Stimulated activated memory B cell treated with anti-CD40 and anti-IgM and Interleukin-4, amounts not matched to agents 10 μg/mL and 1 μg/mL and 100 μg/mL, for 72 hours (primary cell): ENCODE results near the gene CRYAA.
A peak's percentile ranks its signal among the peaks of the same experiment; 100 is the strongest.
"Not testable (repeated sequence)": the region's sequence is repeated elsewhere in the genome, so short reads cannot be mapped to it uniquely, and the experiment has no call there.

Experiments used
- ATAC-seq: fragments of 150-1000 bp; cut with Tn5 transposase; 2 replicates; pipeline ENCODE4 v1.10.0; 2021
- H3K27ac Mint-ChIP-seq: one replicate; pipeline ENCODE4 v1.8.0; 2022; ENCODE audit warnings: mild to moderate bottlenecking, mixed read lengths
- H3K27me3 Mint-ChIP-seq: one replicate; pipeline ENCODE4 v1.8.0; 2022; ENCODE audit warnings: mixed read lengths
- H3K36me3 Mint-ChIP-seq: one replicate; pipeline ENCODE4 v1.8.0; 2022; ENCODE audit warnings: mixed read lengths
- H3K4me1 Mint-ChIP-seq: one replicate; pipeline ENCODE4 v1.8.0; 2022; ENCODE audit warnings: mixed read lengths
- H3K4me3 Mint-ChIP-seq: one replicate; pipeline ENCODE4 v1.8.0; 2022; ENCODE audit warnings: mild to moderate bottlenecking, moderate library complexity, mixed read lengths
- H3K9me3 Mint-ChIP-seq: one replicate; pipeline ENCODE4 v1.8.0; 2022; ENCODE audit warnings: mixed read lengths

CRYAA gene

DNA sequence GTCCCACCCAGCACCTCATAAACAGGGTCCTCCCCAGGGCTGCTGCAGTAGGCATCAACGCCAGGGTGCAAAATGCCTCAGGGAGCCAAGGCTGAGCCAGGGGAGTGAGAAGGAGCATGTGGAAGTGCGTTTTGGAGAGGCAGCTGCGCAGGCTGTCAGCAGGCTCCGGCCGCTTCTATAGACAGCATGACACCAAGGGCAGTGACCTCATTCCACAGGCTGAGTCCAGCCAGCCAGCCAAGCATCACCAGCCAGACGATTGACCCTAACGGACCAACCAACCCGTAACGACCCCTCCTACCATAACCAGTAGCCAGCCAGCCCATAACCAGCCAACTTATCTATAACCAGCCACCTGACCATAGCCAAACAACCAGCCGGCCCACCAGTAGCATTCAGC lies 1.1 kb downstream of the CRYAA start:
- H3K27me3 Mint-ChIP-seq, H3K27ac Mint-ChIP-seq, H3K4me3 Mint-ChIP-seq, H3K9me3 Mint-ChIP-seq, ATAC-seq, H3K4me1 Mint-ChIP-seq, H3K36me3 Mint-ChIP-seq: not testable (repeated sequence)

DNA sequence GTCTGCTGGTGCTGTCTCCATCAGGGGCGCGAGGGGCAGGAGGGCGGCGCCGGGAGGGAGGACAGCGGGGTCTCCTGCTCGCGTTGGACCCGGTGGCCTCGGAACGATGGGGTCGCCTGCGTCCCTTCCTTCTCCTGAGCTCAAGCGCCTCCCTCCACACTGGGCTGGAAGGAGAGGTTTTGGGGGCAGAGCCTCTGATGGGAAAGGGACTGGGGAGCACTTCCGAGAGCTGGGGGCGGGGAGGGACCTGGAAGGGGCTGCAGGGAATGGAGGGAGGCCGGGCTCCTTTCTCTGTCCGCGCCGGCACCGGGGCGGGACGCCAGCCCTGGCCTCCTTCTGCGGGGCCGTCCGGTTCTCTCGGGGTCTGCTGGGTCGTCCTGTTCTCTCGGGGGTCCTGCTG lies 4.0 kb downstream of the CRYAA start:
- not testable (repeated sequence) for H3K4me3 Mint-ChIP-seq, H3K27me3 Mint-ChIP-seq, H3K4me1 Mint-ChIP-seq, H3K9me3 Mint-ChIP-seq, H3K27ac Mint-ChIP-seq, H3K36me3 Mint-ChIP-seq, ATAC-seq

DNA sequence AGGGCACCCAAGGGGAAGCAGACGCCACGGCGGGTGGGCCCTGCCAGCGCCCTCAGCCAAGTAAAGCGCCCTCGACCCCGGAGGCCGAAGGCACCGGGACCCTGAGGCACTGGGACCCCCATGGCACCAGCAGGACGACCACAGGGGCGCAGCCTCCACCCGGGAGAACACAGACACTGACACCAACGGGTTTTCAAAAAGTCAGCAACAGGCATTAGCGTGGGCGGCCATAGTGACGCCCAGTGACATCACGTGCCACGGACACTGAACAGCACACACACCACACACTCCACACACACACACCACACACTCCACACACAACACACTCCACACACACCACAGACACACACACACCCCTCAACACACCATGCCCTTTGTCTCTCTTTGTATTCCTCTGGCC lies 4.6 kb downstream of the CRYAA start:
- not testable (repeated sequence) for H3K4me3 Mint-ChIP-seq, H3K36me3 Mint-ChIP-seq, H3K27me3 Mint-ChIP-seq, H3K9me3 Mint-ChIP-seq, ATAC-seq, H3K27ac Mint-ChIP-seq, H3K4me1 Mint-ChIP-seq

DNA sequence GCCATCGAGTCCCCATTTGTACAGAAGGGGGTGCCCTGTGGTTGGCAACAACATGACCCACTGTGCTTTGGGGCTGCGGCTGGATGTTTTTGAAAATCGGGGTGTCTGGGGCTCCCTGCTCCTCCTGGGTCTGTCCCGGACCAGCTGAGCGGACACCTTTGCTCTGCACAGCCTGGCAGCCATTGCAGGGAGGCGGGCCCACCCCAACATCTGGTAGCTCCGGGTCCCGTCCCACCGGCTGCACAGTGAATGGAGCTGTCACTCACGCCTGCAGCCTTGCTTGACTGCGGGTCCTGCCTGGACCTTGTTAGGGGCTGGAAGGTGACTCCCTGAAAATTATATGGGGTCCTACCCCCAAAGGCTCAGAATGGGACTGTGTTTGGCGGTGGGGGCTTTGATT lies 5.1 kb downstream of the CRYAA start:
- not testable (repeated sequence) for ATAC-seq, H3K27me3 Mint-ChIP-seq, H3K4me3 Mint-ChIP-seq, H3K27ac Mint-ChIP-seq, H3K36me3 Mint-ChIP-seq, H3K9me3 Mint-ChIP-seq, H3K4me1 Mint-ChIP-seq

DNA sequence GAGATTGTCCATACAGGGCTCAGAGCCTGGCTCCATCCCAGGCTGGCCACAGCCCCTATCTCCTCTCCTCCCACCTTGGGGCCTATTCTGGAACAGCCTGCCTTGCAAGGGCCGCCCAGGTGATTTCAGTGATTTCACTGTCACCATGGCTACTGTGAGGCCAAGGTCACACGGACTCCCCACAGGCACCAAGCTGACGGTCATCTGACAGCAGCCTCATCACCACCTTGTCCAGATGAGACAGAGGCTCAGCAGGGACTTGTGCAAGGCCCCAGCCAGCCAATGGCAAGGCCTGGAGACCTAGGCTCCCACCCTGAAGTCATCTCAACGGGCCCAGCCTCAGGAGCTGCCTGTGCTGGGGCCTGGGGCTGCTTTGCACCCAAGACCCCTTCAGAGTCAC lies 6.2 kb downstream of the CRYAA start:
- ATAC-seq: not testable (repeated sequence)

DNA sequence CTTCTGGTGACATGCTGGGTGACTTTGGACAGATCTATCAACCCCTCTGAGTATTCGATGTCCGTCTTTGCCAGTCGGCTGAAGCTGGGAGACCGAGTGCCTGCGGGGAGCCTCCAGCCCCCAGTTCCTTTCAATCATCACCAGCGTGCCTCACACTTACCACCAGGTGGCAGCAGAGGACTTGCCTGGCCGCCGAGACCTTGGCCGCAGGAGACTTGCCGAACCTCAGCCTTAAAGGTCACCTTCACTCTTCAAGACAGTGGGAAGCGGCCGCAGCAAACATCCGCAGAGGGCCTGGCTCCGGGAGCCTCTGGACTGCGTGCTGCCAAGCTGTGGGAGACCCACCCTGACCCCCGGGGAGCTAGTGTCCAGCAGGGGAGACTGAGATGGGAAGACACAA lies 7.8 kb downstream of the CRYAA start:
- H3K4me1 Mint-ChIP-seq, H3K4me3 Mint-ChIP-seq, H3K36me3 Mint-ChIP-seq, H3K9me3 Mint-ChIP-seq, H3K27ac Mint-ChIP-seq, H3K27me3 Mint-ChIP-seq: not testable (repeated sequence)
- ATAC-seq: peak; percentile 80

More for the DNA sequence above, 6.2 kb downstream of the CRYAA start:
- not testable (repeated sequence) for H3K9me3 Mint-ChIP-seq, H3K36me3 Mint-ChIP-seq, H3K4me3 Mint-ChIP-seq, H3K27me3 Mint-ChIP-seq, H3K4me1 Mint-ChIP-seq, H3K27ac Mint-ChIP-seq

DNA sequence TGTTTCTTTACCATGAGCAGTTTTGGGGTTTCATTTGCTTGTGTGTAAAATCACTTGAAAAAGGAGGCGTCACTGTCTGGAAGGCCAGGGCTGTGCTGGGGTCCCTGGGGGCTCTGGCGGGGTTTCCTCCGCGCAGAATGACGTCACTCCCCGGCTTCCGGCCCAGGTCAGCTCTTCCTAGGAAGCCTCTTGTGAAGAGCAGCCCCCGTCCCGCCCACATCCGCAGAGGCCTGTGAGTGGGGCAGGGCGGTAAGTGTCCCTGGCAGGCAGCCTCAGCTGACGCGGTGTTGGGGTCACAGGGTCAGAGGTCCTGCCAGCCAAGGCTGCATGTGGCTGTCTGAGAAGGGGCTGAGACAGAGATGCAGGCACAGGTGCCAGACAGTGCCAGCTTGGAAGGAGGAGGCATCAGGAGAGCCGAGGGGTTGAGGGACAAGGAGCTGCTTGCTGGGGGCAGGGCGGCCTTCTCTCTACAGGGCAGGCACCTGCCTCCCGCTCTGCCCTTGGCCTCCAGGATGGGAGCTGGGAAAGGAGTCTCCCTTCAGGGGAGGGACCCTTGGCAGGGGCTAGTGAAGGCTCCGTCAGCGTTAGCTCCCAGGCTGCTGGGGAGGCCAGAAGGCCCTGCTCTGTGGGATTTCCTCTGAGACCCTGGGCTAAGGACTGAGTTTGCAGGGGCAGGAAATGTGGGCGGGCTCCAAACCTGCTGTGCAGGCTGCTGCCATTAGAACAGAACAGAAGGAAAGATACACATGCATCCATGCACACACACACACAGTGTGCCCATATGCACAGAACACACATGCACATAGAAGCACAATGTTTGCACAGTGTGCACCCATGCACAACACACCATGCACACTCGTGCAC lies 8.5 kb downstream of the CRYAA start:
- not testable (repeated sequence) for H3K4me1 Mint-ChIP-seq, H3K27ac Mint-ChIP-seq, H3K36me3 Mint-ChIP-seq, H3K27me3 Mint-ChIP-seq, H3K9me3 Mint-ChIP-seq, H3K4me3 Mint-ChIP-seq
- ATAC-seq: peak; percentile 91

DNA sequence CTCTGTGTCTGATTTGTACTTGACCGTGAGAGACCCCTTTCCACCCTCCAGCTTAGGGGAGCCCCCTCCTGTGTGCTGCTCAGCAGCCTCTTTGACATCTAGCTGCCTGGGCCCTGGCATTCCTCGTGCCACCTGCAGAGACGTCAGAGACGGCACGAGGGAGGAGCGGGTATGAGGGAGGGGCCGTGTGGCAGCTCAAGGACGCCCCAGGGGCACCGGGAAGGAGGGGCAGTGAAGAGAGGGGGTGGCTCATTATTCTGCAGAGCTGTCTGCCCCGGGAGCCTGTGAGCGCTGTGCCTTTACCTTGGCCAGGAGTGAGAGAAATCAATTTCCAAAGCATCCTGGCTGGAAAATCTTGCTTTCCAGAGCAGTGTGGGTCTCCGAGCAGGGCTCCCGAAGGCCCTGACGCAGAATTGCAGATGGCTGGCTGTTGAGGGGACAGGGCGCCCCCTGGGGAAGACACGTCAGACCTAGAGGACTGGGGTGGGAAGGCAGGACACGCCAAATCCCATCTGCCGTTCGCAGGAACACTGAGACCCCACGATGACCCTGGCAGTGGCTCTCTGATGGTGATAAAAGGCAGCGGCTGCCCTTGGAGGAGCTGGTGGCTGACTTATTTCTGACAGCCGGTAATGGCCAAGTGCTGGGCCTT lies 9.5 kb downstream of the CRYAA start:
- H3K27me3 Mint-ChIP-seq, ATAC-seq, H3K9me3 Mint-ChIP-seq, H3K4me1 Mint-ChIP-seq, H3K36me3 Mint-ChIP-seq, H3K4me3 Mint-ChIP-seq, H3K27ac Mint-ChIP-seq: not testable (repeated sequence)

DNA sequence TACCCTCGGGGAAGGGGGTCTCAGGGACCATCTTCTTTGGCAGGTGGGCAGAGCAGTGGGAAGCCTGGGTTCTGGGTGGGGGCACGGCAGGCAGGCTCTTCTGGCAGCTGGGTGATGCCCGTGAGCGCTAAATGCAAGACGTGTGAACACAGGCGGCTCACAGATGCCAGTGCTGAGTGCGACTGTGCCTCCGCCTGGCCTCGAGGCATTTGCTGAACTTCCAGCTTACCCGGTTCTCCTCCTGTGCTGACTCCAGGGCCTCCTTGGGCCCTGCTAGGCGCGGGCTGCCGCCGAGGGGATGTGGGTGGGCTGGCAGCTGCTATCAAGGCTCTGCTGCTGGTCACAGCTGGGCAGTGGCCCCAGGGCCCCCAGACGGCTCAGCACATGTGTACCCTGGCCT lies 12.2 kb downstream of the CRYAA start:
- not testable (repeated sequence) for H3K9me3 Mint-ChIP-seq, ATAC-seq, H3K27ac Mint-ChIP-seq, H3K4me3 Mint-ChIP-seq, H3K36me3 Mint-ChIP-seq, H3K27me3 Mint-ChIP-seq, H3K4me1 Mint-ChIP-seq

DNA sequence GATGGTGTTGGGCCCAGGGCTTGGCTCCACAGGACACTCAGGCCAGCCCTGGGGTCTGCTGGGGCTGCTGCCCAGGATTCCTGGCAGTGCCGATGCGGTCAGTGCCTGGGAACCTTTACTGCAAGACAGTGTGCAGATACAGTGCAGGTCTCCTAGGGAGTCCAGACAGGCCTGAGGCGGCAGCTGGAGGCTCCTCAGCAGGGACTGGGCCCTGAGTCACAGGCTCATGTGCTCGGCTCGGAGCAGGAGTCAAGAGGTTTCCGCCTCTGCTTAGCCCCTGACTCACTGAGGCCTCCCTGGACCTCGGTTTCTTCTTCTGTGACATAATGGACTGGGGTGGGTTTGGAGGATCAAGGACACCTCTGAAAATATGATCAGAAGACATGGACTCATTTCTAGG lies 18.5 kb downstream of the CRYAA start:
- H3K4me3 Mint-ChIP-seq, H3K9me3 Mint-ChIP-seq, H3K27me3 Mint-ChIP-seq, H3K36me3 Mint-ChIP-seq, ATAC-seq, H3K27ac Mint-ChIP-seq: not testable (repeated sequence)
- H3K4me1 Mint-ChIP-seq: peaks cover 35% of the 10 kb centered on the region

DNA sequence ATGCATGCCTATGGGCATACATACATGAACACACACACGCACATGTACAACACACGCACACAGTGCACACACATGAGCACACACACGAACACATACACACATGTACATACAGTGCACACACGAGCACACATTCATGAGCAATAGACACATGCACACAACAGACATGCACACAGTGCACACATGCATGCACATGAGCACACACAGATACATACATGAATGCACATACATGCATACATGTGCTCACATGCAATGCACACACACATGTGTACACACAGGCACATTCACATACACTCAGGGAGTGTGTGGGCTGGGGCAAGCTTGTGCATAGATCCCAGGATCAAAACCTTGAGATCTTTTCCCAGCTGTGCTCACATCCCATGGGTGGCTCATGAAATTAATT lies 18.9 kb downstream of the CRYAA start:
- Mint-ChIP-seq H3K9me3 (no peaks in the 10 kb centered on the region), H3K36me3 (peaks cover 2% of the 10 kb centered on the region), H3K4me1 (peaks cover 39% of the 10 kb centered on the region), H3K27me3 (peaks cover 11% of the 10 kb centered on the region), H3K27ac (no peak overlapping the region), H3K4me3 (no peak overlapping the region)
- no peak for ATAC-seq

DNA sequence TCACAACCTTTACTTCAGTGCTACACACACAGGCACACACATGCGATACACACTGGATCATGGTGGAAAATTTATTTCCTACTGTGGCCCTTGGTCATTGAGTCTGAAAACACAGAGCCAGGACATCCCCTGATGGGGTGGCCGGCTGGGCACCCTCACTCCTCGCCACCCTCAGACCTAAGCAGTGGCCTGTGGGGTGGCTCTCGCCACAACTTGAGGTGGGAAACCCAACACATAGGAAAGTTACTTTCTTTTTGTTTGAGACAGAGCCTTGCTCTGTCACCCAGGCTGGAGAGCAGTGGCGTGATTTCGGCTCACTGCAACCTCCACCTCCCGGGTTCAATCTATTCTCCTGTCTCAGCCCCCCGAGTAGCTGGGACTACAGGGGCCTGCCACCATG lies 19.4 kb downstream of the CRYAA start:
- Mint-ChIP-seq H3K9me3 (no peaks in the 10 kb centered on the region), H3K4me3 (no peak overlapping the region), H3K27ac (peak overlapping the region; percentile 50), H3K4me1 (peaks cover 44% of the 10 kb centered on the region), H3K27me3 (peaks cover 16% of the 10 kb centered on the region), H3K36me3 (peaks cover 7% of the 10 kb centered on the region)
- no peak for ATAC-seq

DNA sequence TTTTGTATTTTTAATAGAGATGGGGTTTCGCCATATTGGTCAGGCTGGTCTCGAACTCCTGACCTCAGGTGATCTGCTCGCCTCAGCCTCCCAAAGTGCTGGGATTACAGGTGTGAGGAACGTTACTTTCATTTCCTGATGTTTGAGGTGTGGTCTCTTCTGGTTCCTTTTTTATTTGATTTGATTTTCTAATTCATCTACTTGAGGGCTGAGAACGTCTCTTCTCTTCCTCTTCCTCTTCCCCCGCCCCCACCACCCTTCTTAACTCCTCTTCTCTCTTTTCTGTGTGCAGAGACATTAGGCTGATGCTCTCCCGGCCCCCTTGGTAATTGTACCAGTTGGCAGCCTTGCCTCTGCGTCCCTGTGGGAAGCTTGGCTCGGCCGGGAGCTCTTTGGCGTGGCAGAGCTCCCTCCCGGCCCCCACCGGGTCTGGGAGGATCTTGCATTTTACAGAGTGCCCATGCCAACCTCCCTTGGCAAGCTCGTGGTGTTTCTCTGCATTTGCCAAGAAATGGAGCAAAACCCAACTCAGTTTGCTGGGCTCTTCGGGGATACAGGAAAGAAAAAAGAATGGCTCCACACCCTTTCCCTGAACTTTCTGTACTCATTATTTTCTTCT lies 19.9 kb downstream of the CRYAA start:
- peaks cover 9% of the 10 kb centered on the region for H3K36me3 Mint-ChIP-seq
- ATAC-seq: no peak
- H3K27ac Mint-ChIP-seq: peak overlapping the region; percentile 50
- no peaks in the 10 kb centered on the region for H3K9me3 Mint-ChIP-seq
- H3K4me3 Mint-ChIP-seq: no peak overlapping the region
- H3K4me1 Mint-ChIP-seq: peaks cover 49% of the 10 kb centered on the region
- peaks cover 21% of the 10 kb centered on the region for H3K27me3 Mint-ChIP-seq

DNA sequence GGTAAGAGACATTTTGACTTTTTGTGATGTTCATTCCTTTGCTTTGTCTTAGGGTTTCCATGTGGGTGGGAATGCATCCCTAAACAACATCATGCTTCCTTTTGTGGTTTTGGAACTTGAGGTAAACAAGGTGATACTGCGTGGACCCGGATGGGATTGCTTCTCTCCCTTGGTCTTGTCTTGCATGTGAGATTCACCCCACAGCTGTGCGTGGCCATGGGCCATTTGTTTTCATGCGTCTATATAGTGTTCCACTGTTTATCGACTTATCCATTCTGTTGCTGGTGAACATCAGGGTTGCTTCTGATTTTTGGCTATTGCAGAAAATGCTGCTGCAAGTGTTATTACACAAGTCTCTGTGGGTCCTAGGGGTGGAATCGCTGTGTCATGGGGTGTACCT lies 21.1 kb downstream of the CRYAA start:
- Mint-ChIP-seq H3K4me1 (peaks cover 62% of the 10 kb centered on the region), H3K4me3 (no peak overlapping the region), H3K27ac (no peak overlapping the region), H3K27me3 (peaks cover 33% of the 10 kb centered on the region), H3K36me3 (peaks cover 9% of the 10 kb centered on the region), H3K9me3 (no peaks in the 10 kb centered on the region)
- ATAC-seq: no peak

DNA sequence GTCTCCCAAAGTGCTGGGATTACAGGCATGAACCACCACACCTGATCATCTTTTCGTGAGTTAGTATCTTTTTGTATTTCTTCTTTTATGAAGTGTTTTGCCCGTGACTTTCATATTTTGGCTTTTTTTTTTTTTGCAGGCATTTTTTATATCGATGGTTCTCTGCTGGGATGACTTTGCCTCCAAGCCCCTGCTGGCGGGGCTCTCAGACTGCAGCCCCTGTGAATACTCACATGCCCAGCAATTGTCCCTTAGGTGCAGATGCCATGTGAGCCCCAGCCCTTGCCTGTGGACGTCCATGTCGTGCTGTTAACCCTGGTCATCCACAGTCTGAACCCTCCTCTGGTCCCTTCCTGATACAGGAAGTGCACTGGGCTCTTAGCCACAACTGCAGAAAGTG lies 21.7 kb downstream of the CRYAA start:
- peaks cover 68% of the 10 kb centered on the region for H3K4me1 Mint-ChIP-seq
- no peaks in the 10 kb centered on the region for H3K9me3 Mint-ChIP-seq
- H3K4me3 Mint-ChIP-seq: no peak overlapping the region
- no peak for ATAC-seq
- H3K36me3 Mint-ChIP-seq: peaks cover 9% of the 10 kb centered on the region
- H3K27ac Mint-ChIP-seq: no peak overlapping the region
- peaks cover 40% of the 10 kb centered on the region for H3K27me3 Mint-ChIP-seq

DNA sequence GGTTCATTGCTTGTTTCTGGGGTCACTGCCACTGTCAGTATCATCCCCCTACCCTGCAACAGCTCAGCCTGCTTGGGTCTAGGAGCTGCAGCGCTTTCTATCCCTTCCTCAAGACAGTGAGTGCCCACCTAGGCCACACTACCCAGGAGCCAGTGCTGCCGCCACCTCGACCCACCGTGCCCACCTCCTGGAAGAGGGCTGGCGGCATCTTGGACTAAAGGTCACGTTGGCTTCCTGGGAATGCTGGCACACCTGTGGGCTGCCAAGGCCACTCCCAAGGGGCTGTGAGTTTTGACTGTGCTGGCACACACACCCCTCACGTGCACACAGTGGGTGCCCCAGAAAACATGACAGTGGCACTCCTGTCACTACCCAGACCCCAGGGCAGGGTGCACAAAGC lies 22.1 kb downstream of the CRYAA start:
- no peaks in the 10 kb centered on the region for H3K9me3 Mint-ChIP-seq
- H3K4me1 Mint-ChIP-seq: peaks cover 72% of the 10 kb centered on the region
- ATAC-seq: no peak
- peaks cover 44% of the 10 kb centered on the region for H3K27me3 Mint-ChIP-seq
- H3K36me3 Mint-ChIP-seq: peaks cover 9% of the 10 kb centered on the region
- no peak overlapping the region for H3K4me3 Mint-ChIP-seq
- no peak overlapping the region for H3K27ac Mint-ChIP-seq
